Nephron progenitor cell (in vitro differentiated cells): ENCODE measurements around the gene KIRREL1.

Experiments
- DNase-seq: peaks from one replicate; pipeline ENCODE4 v3.0.0; 2021
- H3K27ac Mint-ChIP-seq: 2 replicates; pipeline ENCODE4 v1.8.0; 2021; ENCODE audit warnings: mild to moderate bottlenecking, moderate library complexity, mixed read lengths
- H3K27me3 Mint-ChIP-seq: 2 replicates; pipeline ENCODE4 v1.8.0; 2021; ENCODE audit warnings: mild to moderate bottlenecking, low read depth, mixed read lengths; ENCODE audit not compliant: poor library complexity
- H3K36me3 Mint-ChIP-seq: 2 replicates; pipeline ENCODE4 v1.8.0; 2021; ENCODE audit warnings: low read depth, mixed read lengths
- H3K4me1 Mint-ChIP-seq: 2 replicates; pipeline ENCODE4 v1.8.0; 2021; ENCODE audit warnings: mixed read lengths
- H3K4me3 Mint-ChIP-seq: 2 replicates; pipeline ENCODE4 v1.8.0; 2021; ENCODE audit warnings: mild to moderate bottlenecking, moderate library complexity, mixed read lengths
- H3K9me3 Mint-ChIP-seq: 2 replicates; pipeline ENCODE4 v1.8.0; 2021; ENCODE audit warnings: mild to moderate bottlenecking, moderate library complexity, mixed read lengths
- CTCF ChIP-seq: fragments of 200-600 bp; sonication (generic); IDR thresholded peaks from 2 replicates; pipeline ENCODE4 v1.5.0; 2021; ENCODE audit warnings: antibody characterized with exemption

KIRREL1 gene

GRCh38 chr1:158038793-158039192 lies 45.3 kb downstream of the KIRREL1 start:
- no peaks in the 10 kb centered on the region for H3K9me3 Mint-ChIP-seq
- peaks cover 94% of the 10 kb centered on the region for H3K4me1 Mint-ChIP-seq
- H3K36me3 Mint-ChIP-seq, result peaks cover 26% of the 10 kb centered on the region
- TF ChIP-seq CTCF, result no peak
- H3K27ac Mint-ChIP-seq, result peak overlapping the region; percentile 96
- H3K4me3 Mint-ChIP-seq, result no peak overlapping the region
- H3K27me3 Mint-ChIP-seq, result peaks cover 7% of the 10 kb centered on the region
- no peak for DNase-seq

GRCh38 chr1:158039380-158039779 lies 45.9 kb downstream of the KIRREL1 start:
- Mint-ChIP-seq H3K9me3 (no peaks in the 10 kb centered on the region), H3K36me3 (peaks cover 21% of the 10 kb centered on the region), H3K27ac (peak overlapping the region; percentile 81), H3K4me1 (peaks cover 94% of the 10 kb centered on the region), H3K27me3 (peaks cover 7% of the 10 kb centered on the region), H3K4me3 (no peak overlapping the region)
- no peak for TF ChIP-seq CTCF
- DNase-seq, result no peak

- TF ChIP-seq CTCF, result no peak
- DNase-seq, result no peak
- Mint-ChIP-seq H3K27ac (no peak overlapping the region), H3K27me3 (peaks cover 7% of the 10 kb centered on the region), H3K4me1 (peaks cover 85% of the 10 kb centered on the region), H3K4me3 (no peak overlapping the region), H3K36me3 (peaks cover 14% of the 10 kb centered on the region), H3K9me3 (no peaks in the 10 kb centered on the region)
These were observed 46.9 kb downstream of the KIRREL1 start for GRCh38 chr1:158040323-158040722.

GRCh38 chr1:158043232-158043631 lies 49.8 kb downstream of the KIRREL1 start:
- Mint-ChIP-seq H3K4me1 (peaks cover 59% of the 10 kb centered on the region), H3K4me3 (no peak overlapping the region), H3K9me3 (no peaks in the 10 kb centered on the region), H3K36me3 (peaks cover 7% of the 10 kb centered on the region), H3K27me3 (peaks cover 2% of the 10 kb centered on the region), H3K27ac (peak overlapping the region; percentile 77)
- peak; percentile 38 for DNase-seq
- TF ChIP-seq CTCF, result no peak

- Mint-ChIP-seq H3K4me1 (peaks cover 35% of the 10 kb centered on the region), H3K36me3 (peaks cover 7% of the 10 kb centered on the region), H3K27me3 (no peaks in the 10 kb centered on the region), H3K27ac (peak overlapping the region; percentile 92), H3K9me3 (no peaks in the 10 kb centered on the region), H3K4me3 (peak overlapping the region; percentile 48)
- no peak for TF ChIP-seq CTCF
- no peak for DNase-seq
These were observed 52.2 kb downstream of the KIRREL1 start for GRCh38 chr1:158045639-158046038.

GRCh38 chr1:158046715-158047510 lies 53.5 kb downstream of the KIRREL1 start:
- TF ChIP-seq CTCF, result no peak
- DNase-seq, result no peak
- Mint-ChIP-seq H3K4me1 (peaks cover 22% of the 10 kb centered on the region), H3K36me3 (peaks cover 13% of the 10 kb centered on the region), H3K4me3 (peak overlapping the region; percentile 55), H3K9me3 (no peaks in the 10 kb centered on the region), H3K27ac (peak overlapping the region; percentile 92), H3K27me3 (no peaks in the 10 kb centered on the region)
